GM13977 (cell line): ENCODE results near the gene AFF2.

Source experiments
- DNase-seq: peaks from one replicate; pipeline ENCODE4 v3.0.0; 2012; ENCODE audit warnings: low spot score
- CTCF ChIP-seq: IDR thresholded peaks from 2 replicates; pipeline ENCODE4 v1.5.1; 2012; ENCODE audit warnings: mild to moderate bottlenecking, control low read depth; ENCODE audit not compliant: insufficient read depth; ENCODE audit errors: extremely low read depth, missing control alignments
- in situ Hi-C: fragments of 300-500 bp; cut with MboI; formaldehyde crosslinking; loops from one replicate; pipeline ENCODE4 v1.12.0; 2022; ENCODE audit warnings: low sequenced_read_pairs, low pct_unique_long_range_greater_than_20kb, mixed read lengths, inconsistent platforms; ENCODE audit not compliant: unreplicated experiment

The AFF2 gene

DNA sequence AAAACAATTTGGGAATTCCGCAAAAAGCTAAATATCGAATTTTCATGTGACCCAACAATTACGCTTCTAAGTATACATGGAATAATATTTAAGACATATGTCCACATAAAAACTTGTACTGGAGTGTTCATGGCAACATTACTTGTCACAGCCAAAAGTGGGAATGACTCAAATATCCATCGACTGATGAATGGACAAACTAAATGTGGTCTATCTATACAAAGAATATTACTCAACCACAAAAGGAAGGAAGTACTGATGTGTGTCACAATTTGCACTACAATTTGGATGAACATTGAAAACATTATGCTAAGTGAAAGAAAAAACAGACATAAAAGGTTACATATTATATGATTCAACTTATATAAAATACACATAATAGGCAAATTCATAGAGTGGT lies 71.9 kb downstream of the AFF2 start:
- no peak for DNase-seq
- in situ Hi-C loops = no loop called here
- no peak for TF ChIP-seq CTCF

GRCh38 chrX:148573119-148573518 lies 72.7 kb downstream of the AFF2 start:
- in situ Hi-C loops = no loop called here
- no peak for TF ChIP-seq CTCF
- no peak for DNase-seq

GRCh38 chrX:148574237-148574973 lies 74.0 kb downstream of the AFF2 start:
- TF ChIP-seq CTCF = no peak
- DNase-seq = no peak
- in situ Hi-C loops = no loop called here

GRCh38 chrX:148576396-148576795 lies 76.0 kb downstream of the AFF2 start:
- TF ChIP-seq CTCF = no peak
- DNase-seq = no peak
- in situ Hi-C loops = no loop called here

GRCh38 chrX:148577741-148578140 lies 77.3 kb downstream of the AFF2 start:
- in situ Hi-C loops = no loop called here
- no peak for TF ChIP-seq CTCF
- no peak for DNase-seq

DNA sequence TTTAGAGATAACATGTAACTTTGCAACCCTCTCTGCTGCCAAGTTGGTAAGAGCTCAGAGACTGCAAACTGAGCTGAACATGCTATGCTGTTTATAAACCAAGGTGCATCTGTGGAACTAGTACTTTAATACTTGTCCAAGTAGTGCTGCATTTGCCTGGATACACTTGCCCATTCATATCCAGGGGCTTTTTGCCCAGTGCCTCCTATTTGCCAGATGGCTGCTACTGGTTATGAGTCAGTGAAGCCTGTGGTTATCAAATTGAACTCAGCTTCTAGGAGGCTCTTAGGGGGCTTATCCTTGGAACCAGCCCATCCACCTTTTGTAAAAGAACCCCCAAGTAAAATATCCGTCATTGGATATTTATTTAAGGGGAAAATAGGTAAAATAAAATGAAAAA lies 79.6 kb downstream of the AFF2 start:
- no peak for TF ChIP-seq CTCF
- in situ Hi-C loops = no loop called here
- DNase-seq = no peak
